ENCODE results near the gene MCL1. TPM values are rescaled to one million over a fixed set of nuclear protein-coding genes. Genes with fewer than 3 reads are reported as not detected.
"Not testable (repeated sequence)": the region's sequence is repeated elsewhere in the genome, so short reads cannot be mapped to it uniquely, and the experiment has no call there.

MCL1 gene
- 144 and 162 TPM in 2 replicates for total RNA-seq

DNA sequence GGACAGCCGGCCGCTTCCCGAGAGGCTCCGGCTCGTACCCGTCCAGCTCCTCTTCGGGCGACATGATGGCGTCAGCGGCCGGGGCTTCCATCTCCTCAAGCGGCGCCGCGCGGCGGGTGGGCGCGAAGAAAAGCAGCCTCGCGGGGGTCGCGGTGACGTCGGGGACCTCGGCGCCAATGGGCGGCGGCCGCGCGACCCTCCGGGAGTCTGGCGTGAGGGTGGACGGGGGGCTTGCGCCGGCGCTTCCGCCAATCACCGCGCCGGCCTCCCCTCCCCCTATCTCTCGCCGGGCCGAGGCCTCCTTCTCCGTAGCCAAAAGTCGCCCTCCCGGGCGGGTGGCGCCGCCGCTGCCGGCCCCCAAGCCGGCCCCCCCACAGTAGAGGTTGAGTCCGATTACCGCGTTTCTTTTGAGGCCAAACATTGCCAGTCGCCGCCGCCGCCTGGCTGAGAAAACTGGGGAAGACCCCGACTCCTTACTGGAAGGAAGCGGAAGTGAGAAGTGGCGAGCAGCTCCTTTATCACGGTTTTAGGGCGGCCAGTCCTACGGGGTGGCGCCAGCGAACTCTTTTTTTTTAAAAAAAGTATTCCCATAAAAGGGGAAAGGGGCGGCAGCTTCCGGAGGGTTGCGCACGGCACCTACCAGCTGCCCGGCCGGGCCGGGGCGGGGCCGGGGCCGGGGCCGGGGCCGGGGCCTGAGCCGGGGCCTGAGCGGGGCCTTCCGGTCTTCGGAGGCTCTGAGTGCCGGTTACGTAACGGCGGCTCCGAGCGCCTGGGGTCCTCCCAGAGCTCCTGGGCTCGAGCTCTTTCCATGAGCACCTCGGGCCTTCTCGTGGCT is at the start of gene MCL1:
Gene MCL1 (minus strand): TSS at position 501 of the 835 bp plus-strand sequence. CDS start 80 bp downstream, at position 421.
- H3K4me3 ChIP-seq (ENCODE audit: low read depth, low read length), result peak within 1 kb of the TSS; percentile 76
- no peak for DNase-seq (ENCODE audit: low read depth)
- TF ChIP-seq, protein P1, sequence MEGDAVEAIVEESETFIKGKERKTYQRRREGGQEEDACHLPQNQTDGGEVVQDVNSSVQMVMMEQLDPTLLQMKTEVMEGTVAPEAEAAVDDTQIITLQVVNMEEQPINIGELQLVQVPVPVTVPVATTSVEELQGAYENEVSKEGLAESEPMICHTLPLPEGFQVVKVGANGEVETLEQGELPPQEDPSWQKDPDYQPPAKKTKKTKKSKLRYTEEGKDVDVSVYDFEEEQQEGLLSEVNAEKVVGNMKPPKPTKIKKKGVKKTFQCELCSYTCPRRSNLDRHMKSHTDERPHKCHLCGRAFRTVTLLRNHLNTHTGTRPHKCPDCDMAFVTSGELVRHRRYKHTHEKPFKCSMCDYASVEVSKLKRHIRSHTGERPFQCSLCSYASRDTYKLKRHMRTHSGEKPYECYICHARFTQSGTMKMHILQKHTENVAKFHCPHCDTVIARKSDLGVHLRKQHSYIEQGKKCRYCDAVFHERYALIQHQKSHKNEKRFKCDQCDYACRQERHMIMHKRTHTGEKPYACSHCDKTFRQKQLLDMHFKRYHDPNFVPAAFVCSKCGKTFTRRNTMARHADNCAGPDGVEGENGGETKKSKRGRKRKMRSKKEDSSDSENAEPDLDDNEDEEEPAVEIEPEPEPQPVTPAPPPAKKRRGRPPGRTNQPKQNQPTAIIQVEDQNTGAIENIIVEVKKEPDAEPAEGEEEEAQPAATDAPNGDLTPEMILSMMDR (conservative IDR thresholded peaks at IDR 0.05; ENCODE audit: low read depth, low read length), result peak; percentile 4

DNA sequence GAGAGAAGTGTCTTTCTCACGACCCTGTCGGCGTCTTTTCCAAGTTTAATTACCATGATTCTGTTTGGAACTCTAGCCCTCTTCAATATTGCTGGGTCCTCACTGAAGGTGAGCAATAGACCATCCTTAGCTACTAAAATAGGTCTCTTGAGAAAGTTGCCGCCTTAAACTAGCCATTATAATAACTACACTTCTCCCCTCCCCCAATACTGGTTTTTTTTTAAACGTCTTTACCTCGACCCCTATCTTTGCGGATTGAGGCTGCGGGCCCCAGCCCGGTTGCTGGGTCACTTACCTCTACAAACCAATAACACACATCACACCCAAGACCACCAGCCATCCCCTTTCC is 49.3 kb upstream of the MCL1 start:
- no peak for DNase-seq (ENCODE audit: low read depth)
- peak overlapping the region; percentile 80 for H3K4me3 ChIP-seq (ENCODE audit: low read depth, low read length)
- TF ChIP-seq, protein P1 (conservative IDR thresholded peaks at IDR 0.05; ENCODE audit: low read depth, low read length), result no peak

DNA sequence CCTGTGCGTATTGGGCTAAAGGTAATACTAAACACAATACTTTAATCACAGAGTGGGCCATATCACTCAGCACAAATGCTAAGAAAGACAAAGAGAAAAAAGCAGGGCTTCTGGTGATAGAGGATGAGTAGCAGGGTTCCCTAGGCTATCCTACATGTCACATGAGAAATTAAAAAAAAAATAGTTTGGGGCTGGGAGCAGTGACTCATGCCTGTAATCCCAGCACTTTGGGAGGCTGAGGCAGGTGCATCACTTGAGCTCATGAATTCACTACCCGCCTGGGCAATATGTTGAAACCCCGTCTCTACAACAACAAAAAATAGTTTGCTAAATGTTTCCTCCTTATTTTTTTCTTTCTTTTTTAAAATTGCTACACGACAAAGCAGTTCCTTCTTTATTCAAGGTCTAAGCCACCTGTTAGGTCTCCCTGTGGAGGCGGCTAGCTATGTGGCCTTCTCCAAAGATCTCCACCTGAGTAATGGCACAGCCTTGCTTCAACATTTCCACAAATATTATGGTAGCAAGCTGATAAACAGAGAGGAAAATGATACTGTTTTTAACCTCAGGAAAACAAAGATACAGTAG is 48.5 kb upstream of the MCL1 start:
- no peak for DNase-seq (ENCODE audit: low read depth)
- H3K4me3 ChIP-seq (ENCODE audit: low read depth, low read length), result peak overlapping the region; percentile 80
- TF ChIP-seq, protein P1 (conservative IDR thresholded peaks at IDR 0.05; ENCODE audit: low read depth, low read length), result no peak

DNA sequence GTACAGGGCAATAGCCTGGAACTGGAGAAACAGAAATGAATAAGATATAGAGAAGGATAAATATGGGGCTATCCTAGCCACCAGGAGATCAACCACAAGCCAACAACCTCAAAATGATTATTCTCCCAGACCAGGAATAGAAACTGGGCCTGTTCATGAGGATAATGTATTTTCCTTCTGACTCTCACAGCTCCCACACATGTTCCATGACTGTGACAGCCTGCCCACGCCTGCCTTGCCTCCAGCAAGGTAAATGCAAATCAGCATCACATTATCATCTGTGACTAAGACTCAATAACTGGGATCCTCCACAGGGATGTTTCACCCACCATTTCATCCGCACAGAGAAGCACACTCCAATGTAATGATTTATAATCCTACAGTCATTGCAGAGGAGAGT is 46.7 kb upstream of the MCL1 start:
- no peak overlapping the region for H3K4me3 ChIP-seq (ENCODE audit: low read depth, low read length)
- no peak for DNase-seq (ENCODE audit: low read depth)
- TF ChIP-seq, protein P1 (conservative IDR thresholded peaks at IDR 0.05; ENCODE audit: low read depth, low read length), result no peak

DNA sequence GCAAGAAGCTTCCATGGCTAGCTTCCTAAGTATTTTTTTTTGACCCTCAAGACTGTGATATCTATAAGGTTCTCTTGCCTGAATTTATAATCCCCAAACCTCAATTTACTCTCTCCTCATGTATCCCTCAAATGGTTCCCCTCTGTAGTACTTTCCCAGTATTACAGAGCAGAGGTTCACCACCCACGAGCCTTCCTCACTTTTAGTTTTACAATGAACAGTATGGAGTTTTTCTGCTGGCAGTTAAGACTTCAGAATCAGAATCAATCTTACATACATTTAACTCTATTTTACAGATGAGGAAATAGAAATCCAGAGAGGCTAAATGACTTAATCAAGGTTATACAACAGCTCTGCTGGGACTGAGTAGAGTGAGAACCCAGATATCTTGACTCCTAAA is 45.1 kb upstream of the MCL1 start:
- H3K4me3 ChIP-seq (ENCODE audit: low read depth, low read length), result not testable (repeated sequence)

DNA sequence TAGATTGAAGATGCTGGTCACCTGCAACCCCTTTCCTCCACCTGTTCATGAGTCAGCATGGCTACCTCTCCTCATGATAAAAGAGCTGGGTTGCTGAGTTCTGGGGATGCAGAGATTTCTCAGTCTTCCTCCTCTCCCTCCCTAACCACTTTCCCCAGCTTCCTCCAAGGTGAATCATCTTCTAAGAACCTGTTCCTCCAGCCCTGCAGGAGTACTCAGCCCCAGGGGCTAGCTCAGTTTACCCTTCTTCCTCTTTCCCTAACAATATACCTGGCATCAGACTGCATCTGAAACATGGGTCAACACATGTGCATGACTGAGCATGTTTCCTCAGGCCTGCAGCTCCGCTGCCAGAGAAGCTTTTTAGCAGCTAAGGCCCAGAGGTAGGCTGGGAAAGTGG is 44.7 kb upstream of the MCL1 start:
- H3K4me3 ChIP-seq (ENCODE audit: low read depth, low read length); DNase-seq (ENCODE audit: low read depth): not testable (repeated sequence)

More for the DNA sequence above, 45.1 kb upstream of the MCL1 start:
- not testable (repeated sequence) for DNase-seq (ENCODE audit: low read depth)

DNA sequence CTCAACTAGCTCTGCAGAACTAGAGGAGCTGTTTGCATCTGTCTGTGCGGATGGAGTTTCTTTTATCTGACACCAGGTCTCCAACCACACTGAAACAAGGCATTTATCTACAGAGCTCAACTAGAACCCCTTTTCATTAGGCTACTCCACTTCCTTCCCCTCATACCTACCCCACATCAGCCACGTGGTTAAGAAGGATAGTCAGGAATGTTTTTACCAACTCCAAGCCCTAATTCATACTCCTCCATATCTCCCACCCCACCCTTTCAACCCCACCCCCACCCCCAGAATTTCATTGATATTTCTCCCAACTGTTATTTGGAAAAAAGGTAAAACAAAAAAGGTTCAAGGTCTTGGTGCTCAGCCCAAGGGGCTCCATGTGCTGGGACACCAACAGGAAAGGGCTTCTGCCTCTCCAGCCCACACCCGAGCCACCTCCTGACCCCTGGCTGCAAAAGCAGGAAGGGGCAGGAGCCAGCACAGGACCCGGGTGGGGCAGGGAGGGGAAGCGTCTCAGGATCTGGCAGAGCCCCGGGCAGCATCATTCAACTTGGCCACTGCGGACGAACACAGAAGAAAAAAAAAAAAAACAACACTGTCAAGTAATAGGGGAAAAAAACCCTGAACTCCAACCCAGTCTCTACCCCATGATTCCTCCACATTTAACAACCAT is 43.0 kb upstream of the MCL1 start:
- H3K4me3 ChIP-seq (ENCODE audit: low read depth, low read length), result no peak overlapping the region
- DNase-seq (ENCODE audit: low read depth), result no peak
- TF ChIP-seq, protein P1 (conservative IDR thresholded peaks at IDR 0.05; ENCODE audit: low read depth, low read length), result no peak
